ENCODE data around the gene STUB1. TPM values are rescaled to one million over a fixed set of nuclear protein-coding genes. Genes with fewer than 3 reads are reported as not detected.

STUB1 gene
- total RNA-seq, 1 donor from 2014 or later, result 87.1 TPM

DNA sequence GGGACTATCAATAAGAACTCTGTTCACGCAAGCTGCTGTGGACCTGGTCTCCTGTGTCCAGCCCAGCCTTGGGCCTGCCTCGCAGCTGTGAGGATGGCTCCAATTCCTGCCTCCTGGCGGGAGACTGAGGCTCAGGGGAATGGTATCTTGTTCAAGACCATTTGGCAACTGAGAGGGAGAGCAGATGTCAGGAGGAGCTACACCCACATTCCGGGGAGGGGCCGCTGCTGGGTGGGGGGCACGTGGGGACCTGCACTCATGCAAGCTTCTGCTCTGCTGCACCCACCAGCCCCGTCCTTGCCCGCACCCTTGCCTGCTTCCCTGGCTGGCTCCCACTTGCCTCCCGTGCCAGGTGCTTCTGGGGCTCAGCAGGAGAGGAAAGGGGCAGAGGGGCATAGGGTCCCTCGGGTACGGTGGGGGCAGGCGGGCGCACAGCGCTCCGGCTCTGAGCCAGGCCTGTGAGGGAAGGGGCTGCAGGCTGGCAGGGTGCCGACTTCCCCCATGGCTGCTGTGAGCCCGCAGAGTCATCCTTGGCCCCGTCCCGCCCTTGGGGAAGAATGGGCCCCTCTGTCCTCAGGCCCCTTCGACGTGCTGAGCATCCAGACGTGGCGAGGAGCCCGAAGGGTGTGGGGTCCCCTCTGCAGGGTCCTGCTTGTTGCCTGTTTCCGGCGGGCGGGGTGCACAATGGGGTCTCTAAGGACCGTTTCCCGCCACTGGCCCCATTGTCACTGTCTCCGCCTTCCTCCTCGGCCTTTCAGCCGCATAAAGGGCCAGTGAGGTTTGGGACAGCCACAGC is 37.4 kb downstream of the STUB1 start:
- DNase-seq (ENCODE audit: low spot score, unreplicated experiment), result no peak
- H3K4me3 Mint-ChIP-seq (ENCODE audit: low read depth), result no peak overlapping the region
- H3K36me3 Mint-ChIP-seq (ENCODE audit: insufficient read depth), result no peaks in the 10 kb centered on the region
- no peak overlapping the region for H3K27ac Mint-ChIP-seq
- TF ChIP-seq CTCF (IDR thresholded peaks at IDR 0.05; ENCODE audit: unreplicated experiment), result no peak
- H3K9me3 Mint-ChIP-seq (ENCODE audit: low read depth), result no peaks in the 10 kb centered on the region
- H3K4me1 Mint-ChIP-seq (ENCODE audit: low read depth), result peaks cover 12% of the 10 kb centered on the region
- peaks cover 3% of the 10 kb centered on the region for H3K27me3 Mint-ChIP-seq

- peaks cover 12% of the 10 kb centered on the region for H3K4me1 Mint-ChIP-seq (ENCODE audit: low read depth)
- no peaks in the 10 kb centered on the region for H3K36me3 Mint-ChIP-seq (ENCODE audit: insufficient read depth)
- no peaks in the 10 kb centered on the region for H3K9me3 Mint-ChIP-seq (ENCODE audit: low read depth)
- no peaks in the 10 kb centered on the region for H3K27me3 Mint-ChIP-seq
- no peak for TF ChIP-seq CTCF (IDR thresholded peaks at IDR 0.05; ENCODE audit: unreplicated experiment)
- no peak for DNase-seq (ENCODE audit: low spot score, unreplicated experiment)
- H3K4me3 Mint-ChIP-seq (ENCODE audit: low read depth), result no peak overlapping the region
- no peak overlapping the region for H3K27ac Mint-ChIP-seq
Observed at GRCh38 chr16:718389-718788, 38.2 kb downstream of the STUB1 start.

DNA sequence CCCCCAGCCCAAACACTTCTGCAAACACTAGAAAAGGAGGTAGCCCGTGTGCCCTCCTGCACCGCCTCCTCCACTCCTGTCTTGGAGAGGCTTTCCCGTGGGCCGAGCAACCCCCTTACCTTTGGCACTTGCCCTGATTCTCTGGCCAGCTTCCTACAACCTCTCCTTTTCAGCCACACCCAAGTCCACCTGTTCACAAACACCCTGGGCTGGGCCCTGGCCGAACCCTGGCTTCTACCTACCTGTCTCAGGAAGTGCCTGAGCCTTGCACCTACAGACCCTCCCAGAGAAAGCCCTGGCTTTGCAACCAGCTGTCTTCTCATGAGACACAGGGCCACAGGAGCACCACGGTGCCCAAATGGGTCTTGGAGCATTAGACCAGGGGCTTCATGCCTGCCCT is 38.7 kb downstream of the STUB1 start:
- peak overlapping the region; percentile 37 for H3K4me3 Mint-ChIP-seq (ENCODE audit: low read depth)
- H3K36me3 Mint-ChIP-seq (ENCODE audit: insufficient read depth), result no peaks in the 10 kb centered on the region
- DNase-seq (ENCODE audit: low spot score, unreplicated experiment), result no peak
- no peak overlapping the region for H3K27ac Mint-ChIP-seq
- TF ChIP-seq CTCF (IDR thresholded peaks at IDR 0.05; ENCODE audit: unreplicated experiment), result no peak
- no peaks in the 10 kb centered on the region for H3K9me3 Mint-ChIP-seq (ENCODE audit: low read depth)
- peaks cover 12% of the 10 kb centered on the region for H3K4me1 Mint-ChIP-seq (ENCODE audit: low read depth)
- H3K27me3 Mint-ChIP-seq, result no peaks in the 10 kb centered on the region

DNA sequence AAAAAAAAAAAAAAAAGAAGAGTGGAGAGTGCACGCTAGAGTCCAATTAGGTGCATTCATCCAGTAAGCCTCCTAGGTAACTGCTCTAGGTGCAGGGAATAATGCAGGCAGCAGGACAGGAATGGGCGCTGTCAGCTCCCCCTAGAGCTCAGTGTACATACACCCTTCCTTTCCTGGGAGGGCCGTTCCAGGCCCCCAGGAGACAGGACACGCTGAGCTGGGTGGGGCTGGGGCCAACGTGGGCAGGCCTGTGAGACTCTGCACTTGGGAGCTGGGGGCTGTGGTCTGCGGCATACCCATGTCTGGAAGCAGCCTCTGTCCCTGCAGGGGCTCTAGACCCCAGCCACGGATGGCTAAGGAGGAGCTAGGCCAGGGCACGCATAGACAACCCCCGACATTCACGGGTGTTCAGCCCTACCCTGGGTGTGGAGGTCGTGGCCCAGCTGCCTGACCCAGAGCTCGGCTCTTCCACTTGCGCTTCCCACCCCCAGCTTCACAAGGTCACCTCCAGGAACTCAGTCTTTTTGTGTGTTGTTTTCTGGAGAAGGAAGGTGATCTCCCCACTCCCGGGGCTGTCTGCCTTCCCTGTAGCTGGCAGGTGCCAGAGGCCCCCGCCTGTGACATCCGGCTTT is 39.7 kb downstream of the STUB1 start:
- Mint-ChIP-seq H3K27ac (peak overlapping the region; percentile 90), H3K36me3 (ENCODE audit: insufficient read depth) (no peaks in the 10 kb centered on the region), H3K4me1 (ENCODE audit: low read depth) (peaks cover 12% of the 10 kb centered on the region), H3K27me3 (no peaks in the 10 kb centered on the region), H3K4me3 (ENCODE audit: low read depth) (peak overlapping the region; percentile 77), H3K9me3 (ENCODE audit: low read depth) (no peaks in the 10 kb centered on the region)
- no peak for DNase-seq (ENCODE audit: low spot score, unreplicated experiment)
- peak; percentile 31 for TF ChIP-seq CTCF (IDR thresholded peaks at IDR 0.05; ENCODE audit: unreplicated experiment)

- Mint-ChIP-seq H3K27ac (peak overlapping the region; percentile 90), H3K27me3 (peaks cover 5% of the 10 kb centered on the region), H3K36me3 (ENCODE audit: insufficient read depth) (no peaks in the 10 kb centered on the region), H3K9me3 (ENCODE audit: low read depth) (no peaks in the 10 kb centered on the region), H3K4me3 (ENCODE audit: low read depth) (peak overlapping the region; percentile 77), H3K4me1 (ENCODE audit: low read depth) (peaks cover 12% of the 10 kb centered on the region)
- TF ChIP-seq CTCF (IDR thresholded peaks at IDR 0.05; ENCODE audit: unreplicated experiment), result no peak
- no peak for DNase-seq (ENCODE audit: low spot score, unreplicated experiment)
Observed at GRCh38 chr16:720447-720989, 40.3 kb downstream of the STUB1 start.
